Aorta (tissue), 5 donors: ENCODE measurements around the gene TNFRSF8. TPM values are rescaled to one million over a fixed set of nuclear protein-coding genes. Genes with fewer than 3 reads are reported as not detected.

Experiments
- ATAC-seq: fragments of 200-7000 bp; cut with Tn5 transposase; one replicate; pipeline ENCODE4 v1.9.1; 2022; ENCODE audit warnings: moderate library complexity; ENCODE audit not compliant: low FRiP score
- DNase-seq, 2 donors: peaks; one replicate each; pipeline ENCODE4 v3.0.0-alpha.2; 2020
- H3K27ac ChIP-seq, 2 donors: one replicate each; pipeline ENCODE4 v1.5.1; 2013; ENCODE audit warnings: low read length in 2 of 2, mild to moderate bottlenecking in 2 of 2, moderate library complexity in 2 of 2, control low read depth in 1 of 2, inconsistent platforms in 1 of 2, low read depth in 1 of 2
- H3K27me3 ChIP-seq, 2 donors: one replicate each; pipeline ENCODE4 v1.6.1; 2013; ENCODE audit warnings: control low read depth in 1 of 2, low read length in 1 of 2, mild to moderate bottlenecking in 1 of 2, moderate library complexity in 1 of 2; ENCODE audit not compliant: insufficient read depth in 2 of 2, control insufficient read depth in 1 of 2
- H3K36me3 ChIP-seq, 2 donors: one replicate each; pipeline ENCODE4 v1.6.1; 2013; ENCODE audit warnings: control low read depth in 1 of 2, low read length in 1 of 2, mild to moderate bottlenecking in 1 of 2; ENCODE audit not compliant: insufficient read depth in 2 of 2, control insufficient read depth in 1 of 2
- H3K4me1 ChIP-seq, 2 donors: one replicate each; pipeline ENCODE4 v1.6.1; 2013; ENCODE audit warnings: low read length in 2 of 2, control low read depth in 1 of 2, mild to moderate bottlenecking in 1 of 2, moderate library complexity in 1 of 2; ENCODE audit not compliant: insufficient read depth in 2 of 2, control insufficient read depth in 1 of 2
- H3K4me3 ChIP-seq, 2 donors: one replicate each; pipeline ENCODE4 v1.5.1; 2013; ENCODE audit warnings: low read length in 2 of 2, control low read depth in 1 of 2, mild to moderate bottlenecking in 1 of 2
- H3K9me3 ChIP-seq: one replicate; pipeline ENCODE4 v1.6.1; 2013; ENCODE audit warnings: mild to moderate bottlenecking, low read length; ENCODE audit not compliant: control insufficient read depth
- WGBS, 2 donors: extraction: QIAGEN DNeasy Blood & Tissue Kit; methylation state at CpG; one replicate each; pipeline ENCODE4 v1.1.7; 2013; 5-methylcytosine and 5-hydroxymethylcytosine counted together
- intact Hi-C, 2 donors: fragments of 100-400 bp; cut with DNase I; formaldehyde crosslinking; loops; one replicate each; pipeline versions ENCODE4 v1.14.2 to v1.15.0; 2022
- polyA plus RNA-seq, 2 donors: library from polyadenylated mRNA; stranded (reverse); fragments of 200-250 nt; gene quantifications; one replicate each; pipeline ENCODE4 v1.2.3, GENCODE V29; 2013
- total RNA-seq, 2 donors: library from RNA; stranded (reverse); fragmentation: NEBNext Ultra II Directional; extraction: Animal tissue kit (Norgen Biotek cat#: 25700); gene quantifications; one replicate each; pipeline ENCODE4 v1.2.1, GENCODE V29; 2021
- donor health status: healthy with polysubstance abuse.
- donor health status: Bipolar disorder and iron deficiency.
- donor health status: DM: no; HTN: no; CAD: no.
- donor health status: DM: no; HTN: no; CAD: no.
- donor health status: DM: yes; HTN: yes; CAD: no.

Gene TNFRSF8
- total and polyA plus RNA-seq, 4 donors: 0.74 to 4.7 (median 1.3) TPM

- H3K27ac ChIP-seq: no peak overlapping the region
- no peaks in the 10 kb centered on the region for H3K36me3 ChIP-seq
- no peak for DNase-seq
- H3K4me1 ChIP-seq: no peaks in the 10 kb centered on the region
- H3K27me3 ChIP-seq: no peaks in the 10 kb centered on the region
- 34 to 38% methylated on average over 13 to 14 of the region's 14 CpGs for WGBS, 2 donors
- H3K9me3 ChIP-seq: peaks cover 1% of the 10 kb centered on the region
- intact Hi-C loops: no loop called here
- no peak for ATAC-seq
- no peak overlapping the region for H3K4me3 ChIP-seq
These were observed 5.1 kb downstream of the TNFRSF8 start for GRCh38 chr1:12067900-12068821.

- no peak for DNase-seq
- Histone ChIP-seq H3K4me3 (no peak overlapping the region), H3K27ac (no peak overlapping the region), H3K9me3 (peaks cover 1% of the 10 kb centered on the region), H3K27me3 (no peaks in the 10 kb centered on the region), H3K36me3 (no peaks in the 10 kb centered on the region), H3K4me1 (no peaks in the 10 kb centered on the region)
- intact Hi-C loops: no loop called here
- ATAC-seq: no peak
- WGBS, 2 donors: 42 to 43% methylated on average over 10 of the region's 10 CpGs
These were observed 6.6 kb downstream of the TNFRSF8 start for GRCh38 chr1:12069623-12070244.

GRCh38 chr1:12071892-12072291, 8.8 kb downstream of the TNFRSF8 start:
- H3K27ac ChIP-seq: no peak overlapping the region
- peaks cover 1% of the 10 kb centered on the region for H3K9me3 ChIP-seq
- 82 to 84% methylated on average over 3 of the region's 3 CpGs for WGBS, 2 donors
- intact Hi-C loops: no loop called here
- DNase-seq: no peak
- no peak for ATAC-seq
- no peak overlapping the region for H3K4me3 ChIP-seq
- no peaks in the 10 kb centered on the region for H3K27me3 ChIP-seq
- no peaks in the 10 kb centered on the region for H3K36me3 ChIP-seq
- H3K4me1 ChIP-seq: no peaks in the 10 kb centered on the region

- intact Hi-C loops: no loop called here
- WGBS, 2 donors: 71 to 80% methylated on average over 8 of the region's 8 CpGs
- Histone ChIP-seq H3K4me1 (no peaks in the 10 kb centered on the region), H3K4me3 (no peak overlapping the region), H3K27ac (no peak overlapping the region), H3K27me3 (no peaks in the 10 kb centered on the region), H3K36me3 (no peaks in the 10 kb centered on the region), H3K9me3 (peaks cover 5% of the 10 kb centered on the region)
- DNase-seq (no peak), ATAC-seq (no peak)
These were observed 9.6 kb downstream of the TNFRSF8 start for GRCh38 chr1:12072741-12073140.

GRCh38 chr1:12073796-12074195, 10.7 kb downstream of the TNFRSF8 start:
- Histone ChIP-seq H3K36me3 (no peaks in the 10 kb centered on the region), H3K9me3 (peaks cover 5% of the 10 kb centered on the region), H3K4me3 (no peak overlapping the region), H3K27ac (no peak overlapping the region), H3K4me1 (no peaks in the 10 kb centered on the region), H3K27me3 (no peaks in the 10 kb centered on the region)
- WGBS, 2 donors: 86% methylated on average over 15 of the region's 15 CpGs
- intact Hi-C loops: no loop called here
- ATAC-seq (no peak), DNase-seq (peak in 1 of 2 donors; percentile 42)

GRCh38 chr1:12075195-12076114, 12.4 kb downstream of the TNFRSF8 start:
- Histone ChIP-seq H3K4me1 (no peaks in the 10 kb centered on the region), H3K9me3 (peaks cover 4% of the 10 kb centered on the region), H3K27me3 (no peaks in the 10 kb centered on the region), H3K27ac (no peak overlapping the region), H3K36me3 (no peaks in the 10 kb centered on the region), H3K4me3 (no peak overlapping the region)
- intact Hi-C loops: no loop called here
- ATAC-seq (no peak), DNase-seq (peak in 1 of 2 donors; percentile 70)
- 57 to 58% methylated on average over 19 of the region's 19 CpGs for WGBS, 2 donors

- intact Hi-C loops: no loop called here
These were observed 13.4 kb downstream of the TNFRSF8 start for GRCh38 chr1:12076425-12077005.

GRCh38 chr1:12078575-12078937, 15.5 kb downstream of the TNFRSF8 start:
- Histone ChIP-seq H3K4me1 (no peaks in the 10 kb centered on the region), H3K36me3 (no peaks in the 10 kb centered on the region), H3K27me3 (no peaks in the 10 kb centered on the region), H3K4me3 (no peak overlapping the region), H3K27ac (no peak overlapping the region), H3K9me3 (peaks cover 4% of the 10 kb centered on the region)
- 40% methylated on average over 7 of the region's 7 CpGs for WGBS, 2 donors
- DNase-seq: no peak
- intact Hi-C loops: no loop called here
- ATAC-seq: no peak

More at GRCh38 chr1:12076425-12077005, 13.4 kb downstream of the TNFRSF8 start:
- Histone ChIP-seq H3K27me3 (no peaks in the 10 kb centered on the region), H3K4me3 (no peak overlapping the region), H3K9me3 (peaks cover 4% of the 10 kb centered on the region), H3K4me1 (no peaks in the 10 kb centered on the region), H3K36me3 (no peaks in the 10 kb centered on the region), H3K27ac (no peak overlapping the region)
- ATAC-seq: no peak
- DNase-seq: peak in 1 of 2 donors; percentile 34
- 83 to 84% methylated on average over 9 of the region's 9 CpGs for WGBS, 2 donors
